Measurements from ENCODE around the gene CUBN.

The CUBN gene

GRCh38 chr10:17037910-17038309 is 91.7 kb downstream of the CUBN start:
- no peak for TF ChIP-seq ZNF704 (tag by site-specific recombination; IDR thresholded peaks at IDR 0.05)
- no peak for TF ChIP-seq WT1 (tag by site-specific recombination; IDR thresholded peaks at IDR 0.05)
- TF ChIP-seq ZNF433 (tag by site-specific recombination; IDR thresholded peaks at IDR 0.05; ENCODE audit: low read depth), result no peak
- TF ChIP-seq ZFHX2 (tag by site-specific recombination; conservative IDR thresholded peaks at IDR 0.05), result no peak
- ChIA-PET POLR2A (interaction anchor here (0.7 kb wide), 1 partner anchor 174 kb away, joined by 3 read pairs; no protein-coding TSS in a partner anchor), CTCF (no interaction called here)
- H3K9me3 ChIP-seq (ENCODE audit: control insufficient read depth, insufficient read depth, low read depth, low read length), result no peaks in the 10 kb centered on the region
- H3K4me1 ChIP-seq (ENCODE audit: control insufficient read depth, insufficient read depth, low read length), result no peaks in the 10 kb centered on the region
- no peak overlapping the region for H3K4me3 ChIP-seq (ENCODE audit: low read depth, low read length)
- no peak overlapping the region for H3K27ac ChIP-seq (ENCODE audit: extremely low read depth, low read depth, low read length)
- H3K36me3 ChIP-seq (ENCODE audit: control insufficient read depth in 2 of 2, insufficient read depth in 1 of 2, low read length in 2 of 2), result no peaks in the 10 kb centered on the region

GRCh38 chr10:17035446-17035845 is 94.2 kb downstream of the CUBN start:
- H3K9me3 ChIP-seq (ENCODE audit: control insufficient read depth, insufficient read depth, low read depth, low read length), result no peaks in the 10 kb centered on the region
- no peaks in the 10 kb centered on the region for H3K4me1 ChIP-seq (ENCODE audit: control insufficient read depth, insufficient read depth, low read length)
- no peak for TF ChIP-seq PBX3 (CRISPR knock-in tag; IDR thresholded peaks at IDR 0.05)
- TF ChIP-seq TSHZ1 (tag by site-specific recombination; IDR thresholded peaks at IDR 0.05; ENCODE audit: borderline replicate concordance), result no peak
- no peak for TF ChIP-seq ZNF211 (tag by site-specific recombination; IDR thresholded peaks at IDR 0.05; ENCODE audit: low read depth)
- no peak for TF ChIP-seq ZIC2 (tag by site-specific recombination; IDR thresholded peaks at IDR 0.05)
- TF ChIP-seq HOXC10 (CRISPR knock-in tag; IDR thresholded peaks at IDR 0.05), result no peak
- no peak for TF ChIP-seq FEZF1 (tag by site-specific recombination; IDR thresholded peaks at IDR 0.05)
- TF ChIP-seq ZNF121 (tag by site-specific recombination; IDR thresholded peaks at IDR 0.05), result no peak
- no peak for TF ChIP-seq ZFHX2 (tag by site-specific recombination; conservative IDR thresholded peaks at IDR 0.05)
- no peak for TF ChIP-seq HOXA7 (CRISPR knock-in tag; IDR thresholded peaks at IDR 0.05; ENCODE audit: borderline replicate concordance)
- TF ChIP-seq ZNF777 (tag by site-specific recombination; IDR thresholded peaks at IDR 0.05; ENCODE audit: borderline replicate concordance), result no peak
- TF ChIP-seq ZNF169 (tag by site-specific recombination; IDR thresholded peaks at IDR 0.05), result no peak
- TF ChIP-seq GLI2 (tag by site-specific recombination; IDR thresholded peaks at IDR 0.05; ENCODE audit: borderline replicate concordance, low read depth), result no peak
- TF ChIP-seq MZF1 (tag by site-specific recombination; IDR thresholded peaks at IDR 0.05; ENCODE audit: borderline replicate concordance), result no peak
- no peak for TF ChIP-seq ZNF335 (tag by site-specific recombination; conservative IDR thresholded peaks at IDR 0.05)
- no peak for TF ChIP-seq SCRT1 (tag by site-specific recombination; IDR thresholded peaks at IDR 0.05; ENCODE audit: borderline replicate concordance)
- H3K4me3 ChIP-seq (ENCODE audit: low read depth, low read length), result no peak overlapping the region
- CTCF ChIA-PET, result interaction anchor here (0.6 to 0.7 kb wide), 2 partner anchors 15 to 75 kb away, joined by 3 to 4 read pairs; no protein-coding TSS in a partner anchor
- POLR2A ChIA-PET, result no interaction called here
- H3K27ac ChIP-seq (ENCODE audit: extremely low read depth, low read depth, low read length), result no peak overlapping the region
- H3K36me3 ChIP-seq (ENCODE audit: control insufficient read depth in 2 of 2, insufficient read depth in 1 of 2, low read length in 2 of 2), result no peaks in the 10 kb centered on the region
